ENCODE results near the gene TMA7B.

TMA7B gene

DNA sequence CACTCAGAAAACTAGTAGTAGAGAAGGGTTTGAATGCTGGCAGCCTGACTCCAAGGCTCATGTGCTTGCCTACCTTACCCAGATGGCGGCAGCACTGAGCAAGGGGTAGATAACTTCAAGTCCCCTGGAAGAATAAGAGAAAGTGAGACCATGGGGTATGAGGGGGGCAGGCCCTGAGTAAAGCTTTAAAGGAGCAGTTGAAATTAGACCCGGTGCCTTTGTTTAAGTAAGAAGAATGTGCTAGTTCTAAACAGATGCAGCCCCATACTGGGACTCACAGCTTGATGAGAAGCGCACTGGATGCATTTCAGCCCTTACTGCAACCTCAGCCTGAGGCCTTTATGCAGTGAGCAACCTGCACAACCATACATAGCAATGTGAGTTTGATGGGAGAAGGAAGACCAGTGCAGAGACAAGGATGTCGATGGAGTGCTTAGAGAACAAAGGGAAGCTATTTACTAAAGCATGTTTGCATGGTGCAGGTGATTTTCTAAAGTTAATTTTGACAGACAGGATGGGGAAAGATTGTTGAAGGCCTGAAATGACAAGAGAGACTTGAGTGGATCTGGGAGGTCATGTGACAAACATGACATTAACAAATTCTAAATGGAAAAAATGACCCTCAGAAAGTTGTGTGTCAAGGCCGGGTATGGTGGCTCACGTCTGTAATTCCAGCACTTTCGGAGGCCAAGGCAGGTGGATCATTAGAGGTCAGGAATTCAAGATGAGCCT is 27.1 kb upstream of the TMA7B start:
- TF ChIP-seq, protein P1, sequence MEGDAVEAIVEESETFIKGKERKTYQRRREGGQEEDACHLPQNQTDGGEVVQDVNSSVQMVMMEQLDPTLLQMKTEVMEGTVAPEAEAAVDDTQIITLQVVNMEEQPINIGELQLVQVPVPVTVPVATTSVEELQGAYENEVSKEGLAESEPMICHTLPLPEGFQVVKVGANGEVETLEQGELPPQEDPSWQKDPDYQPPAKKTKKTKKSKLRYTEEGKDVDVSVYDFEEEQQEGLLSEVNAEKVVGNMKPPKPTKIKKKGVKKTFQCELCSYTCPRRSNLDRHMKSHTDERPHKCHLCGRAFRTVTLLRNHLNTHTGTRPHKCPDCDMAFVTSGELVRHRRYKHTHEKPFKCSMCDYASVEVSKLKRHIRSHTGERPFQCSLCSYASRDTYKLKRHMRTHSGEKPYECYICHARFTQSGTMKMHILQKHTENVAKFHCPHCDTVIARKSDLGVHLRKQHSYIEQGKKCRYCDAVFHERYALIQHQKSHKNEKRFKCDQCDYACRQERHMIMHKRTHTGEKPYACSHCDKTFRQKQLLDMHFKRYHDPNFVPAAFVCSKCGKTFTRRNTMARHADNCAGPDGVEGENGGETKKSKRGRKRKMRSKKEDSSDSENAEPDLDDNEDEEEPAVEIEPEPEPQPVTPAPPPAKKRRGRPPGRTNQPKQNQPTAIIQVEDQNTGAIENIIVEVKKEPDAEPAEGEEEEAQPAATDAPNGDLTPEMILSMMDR (conservative IDR thresholded peaks at IDR 0.05; ENCODE audit: low read depth, low read length) = peak; percentile 74
- no peak overlapping the region for H3K4me3 ChIP-seq (ENCODE audit: low read length)
- DNase-seq (ENCODE audit: low read depth) = no peak

DNA sequence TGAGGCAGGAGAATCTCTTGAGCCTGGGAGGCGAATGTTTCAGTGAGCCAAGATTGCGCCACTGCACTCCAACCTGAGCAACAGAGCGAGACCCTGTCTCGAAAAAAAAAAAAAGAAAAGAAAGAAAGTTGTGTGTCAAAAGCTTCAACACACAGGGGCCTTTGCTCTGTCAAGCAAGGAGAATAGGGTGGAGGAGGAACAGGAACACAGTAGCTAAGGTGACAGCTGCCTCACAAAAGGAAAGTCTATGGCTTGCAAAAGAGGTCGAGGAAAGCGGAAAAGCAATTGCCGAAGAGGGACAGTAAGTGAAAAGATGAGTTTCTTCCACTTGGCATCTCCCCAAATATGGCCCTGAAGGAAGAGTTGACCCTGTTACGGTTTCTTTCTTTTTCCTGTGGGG is 26.5 kb upstream of the TMA7B start:
- no peak for DNase-seq (ENCODE audit: low read depth)
- no peak overlapping the region for H3K4me3 ChIP-seq (ENCODE audit: low read length)
- TF ChIP-seq, protein P1 (conservative IDR thresholded peaks at IDR 0.05; ENCODE audit: low read depth, low read length) = no peak

DNA sequence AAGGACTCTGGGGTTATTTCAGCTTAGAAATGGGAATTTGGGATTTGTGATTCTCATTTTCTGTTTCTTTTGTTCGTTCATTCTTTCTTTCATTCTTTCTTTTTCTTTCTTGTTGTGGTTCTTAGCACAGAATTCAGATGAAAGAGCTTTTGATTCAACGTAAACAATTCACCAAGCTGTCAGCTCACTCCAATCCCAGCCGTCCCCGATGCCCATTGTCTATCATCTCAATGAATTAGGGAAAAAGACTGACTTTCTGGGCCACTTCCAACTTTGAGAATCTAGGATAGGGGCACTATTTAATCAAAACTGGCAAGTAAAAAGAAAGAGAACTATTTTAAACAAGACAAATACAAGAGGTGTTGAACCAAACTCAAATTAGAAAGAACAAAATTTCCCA is 25.1 kb upstream of the TMA7B start:
- TF ChIP-seq, protein P1 (conservative IDR thresholded peaks at IDR 0.05; ENCODE audit: low read depth, low read length) = no peak
- H3K4me3 ChIP-seq (ENCODE audit: low read length) = no peak overlapping the region
- no peak for DNase-seq (ENCODE audit: low read depth)

DNA sequence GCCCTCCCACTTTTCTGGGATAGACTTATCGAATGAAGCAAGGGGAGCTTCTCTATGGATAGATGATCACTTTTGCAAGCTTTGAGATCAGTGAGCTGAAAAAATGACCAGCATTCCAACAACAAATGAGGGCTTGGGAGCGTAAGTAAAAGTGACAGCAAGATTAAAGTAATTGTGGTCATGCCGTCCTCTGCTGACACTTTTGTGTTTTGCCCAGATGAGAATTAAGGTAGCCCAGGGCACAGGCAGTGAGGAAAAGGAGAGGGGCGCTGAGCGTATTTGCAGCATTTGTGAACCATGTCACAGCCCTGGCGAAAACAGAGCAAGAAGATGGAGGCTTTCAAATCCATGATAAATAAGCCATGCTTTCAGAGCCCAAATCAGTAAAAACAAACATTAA is 24.6 kb upstream of the TMA7B start:
- TF ChIP-seq, protein P1 (conservative IDR thresholded peaks at IDR 0.05; ENCODE audit: low read depth, low read length) = peak; percentile 14
- no peak for DNase-seq (ENCODE audit: low read depth)
- no peak overlapping the region for H3K4me3 ChIP-seq (ENCODE audit: low read length)

DNA sequence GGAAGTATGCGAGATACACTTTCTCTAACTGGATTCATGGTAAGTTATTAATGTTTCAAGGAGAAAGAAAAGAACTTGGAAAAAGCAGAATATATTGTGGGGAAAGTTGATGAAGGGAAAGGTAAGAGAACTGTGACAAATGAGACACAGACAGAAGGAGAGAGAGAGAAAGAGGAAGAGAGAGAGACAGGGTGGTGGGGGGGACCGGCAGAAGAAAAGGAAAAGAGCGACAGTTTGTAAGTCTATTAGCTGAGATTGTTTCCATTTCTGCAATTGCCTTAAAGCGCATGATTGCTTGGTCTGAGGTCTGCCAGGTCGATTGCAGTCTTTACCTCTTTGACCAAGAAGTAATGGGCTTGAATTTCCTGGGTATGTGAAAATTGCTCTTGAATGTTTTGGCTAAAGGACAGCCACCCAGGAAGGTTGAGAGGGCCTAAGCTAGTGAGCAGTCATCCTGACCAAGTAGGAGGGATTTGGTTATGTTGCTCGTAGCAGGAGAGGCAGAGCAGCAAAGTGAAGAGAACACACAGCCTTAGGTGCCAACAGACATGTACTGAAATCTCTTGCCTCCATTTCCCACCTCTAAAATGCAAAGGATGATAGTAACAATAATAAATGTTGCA is 23.6 kb upstream of the TMA7B start:
- TF ChIP-seq, protein P1 (conservative IDR thresholded peaks at IDR 0.05; ENCODE audit: low read depth, low read length) = no peak
- DNase-seq (ENCODE audit: low read depth) = no peak
- no peak overlapping the region for H3K4me3 ChIP-seq (ENCODE audit: low read length)

DNA sequence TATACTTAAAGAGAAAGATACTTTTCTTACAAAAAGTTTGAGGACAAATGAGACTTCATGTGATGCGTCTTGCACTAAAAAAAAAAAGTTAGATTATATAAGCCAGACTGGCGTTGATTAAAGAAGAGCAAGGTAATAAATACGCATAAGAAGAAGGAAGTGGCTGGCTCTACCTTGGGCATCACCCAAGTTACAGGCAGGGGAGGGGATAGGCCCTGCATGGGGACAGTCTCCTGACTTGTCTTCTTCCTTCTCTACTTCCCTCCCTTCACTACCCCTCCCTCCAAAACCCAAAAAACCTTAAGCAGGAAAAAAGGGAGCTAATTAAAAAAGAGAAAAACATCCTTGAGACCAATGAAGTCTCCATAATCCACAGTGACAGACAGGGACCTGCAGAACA is 22.3 kb upstream of the TMA7B start:
- H3K4me3 ChIP-seq (ENCODE audit: low read length) = no peak overlapping the region
- TF ChIP-seq, protein P1 (conservative IDR thresholded peaks at IDR 0.05; ENCODE audit: low read depth, low read length) = no peak
- DNase-seq (ENCODE audit: low read depth) = no peak

Measured in retinal pigment epithelial cell (primary cell).